Hepatic stellate cell (primary cell): ENCODE results near the gene NBPF26.
"Not testable (repeated sequence)": the region's sequence is repeated elsewhere in the genome, so short reads cannot be mapped to it uniquely, and the experiment has no call there.

Experiments
- DNase-seq: peaks from one replicate; pipeline ENCODE4 v3.0.0; 2011; ENCODE audit warnings: low spot score

The NBPF26 gene

GRCh38 chr1:120723715-120724402 is at the start of gene NBPF26:
Gene NBPF26 (plus strand): TSS chr1:120723945.
- DNase-seq, result not testable (repeated sequence)

GRCh38 chr1:120680106-120680819 is 43.5 kb upstream of the NBPF26 start:
- not testable (repeated sequence) for DNase-seq

GRCh38 chr1:120680938-120681337 is 42.8 kb upstream of the NBPF26 start:
- DNase-seq, result not testable (repeated sequence)

- not testable (repeated sequence) for DNase-seq
These were observed 39.3 kb upstream of the NBPF26 start for GRCh38 chr1:120684397-120684796.

GRCh38 chr1:120685622-120686021 is 38.1 kb upstream of the NBPF26 start:
- DNase-seq, result not testable (repeated sequence)

GRCh38 chr1:120687250-120687649 is 36.5 kb upstream of the NBPF26 start:
- not testable (repeated sequence) for DNase-seq

- DNase-seq, result not testable (repeated sequence)
These were observed 22.8 kb upstream of the NBPF26 start for GRCh38 chr1:120700807-120701562.

GRCh38 chr1:120723358-120723714 is 409 bp upstream of the NBPF26 start:
- DNase-seq, result not testable (repeated sequence)

GRCh38 chr1:120724507-120724906 is 762 bp downstream of the NBPF26 start:
- not testable (repeated sequence) for DNase-seq

- not testable (repeated sequence) for DNase-seq
These were observed 5.1 kb downstream of the NBPF26 start for GRCh38 chr1:120728811-120729210.

GRCh38 chr1:120769090-120769489 is 45.3 kb downstream of the NBPF26 start:
- not testable (repeated sequence) for DNase-seq

- DNase-seq, result not testable (repeated sequence)
These were observed 81.7 kb downstream of the NBPF26 start for GRCh38 chr1:120805452-120805851.

- not testable (repeated sequence) for DNase-seq
These were observed 88.1 kb downstream of the NBPF26 start for GRCh38 chr1:120811822-120812221.

GRCh38 chr1:120825051-120825450 is 101.3 kb downstream of the NBPF26 start:
- DNase-seq, result not testable (repeated sequence)

- not testable (repeated sequence) for DNase-seq
These were observed 102.9 kb downstream of the NBPF26 start for GRCh38 chr1:120826623-120827022.

GRCh38 chr1:120844186-120844944 is 120.6 kb downstream of the NBPF26 start:
- DNase-seq, result peak; percentile 22

GRCh38 chr1:120844945-120845330 is 121.2 kb downstream of the NBPF26 start:
- not testable (repeated sequence) for DNase-seq

- not testable (repeated sequence) for DNase-seq
These were observed 125.9 kb downstream of the NBPF26 start for GRCh38 chr1:120849400-120850286.

- DNase-seq, result not testable (repeated sequence)
These were observed 126.5 kb downstream of the NBPF26 start for GRCh38 chr1:120850287-120850536.

GRCh38 chr1:120850537-120851421 is 127.0 kb downstream of the NBPF26 start:
- DNase-seq, result peak; percentile 61
